Mesendoderm (in vitro differentiated cells): ENCODE results near the gene AGPAT2.

Experiments
- DNase-seq: peaks from one replicate; pipeline ENCODE4 v3.0.0; 2013
- H2AK5ac ChIP-seq: 2 replicates; pipeline ENCODE4 v1.6.1; 2013; ENCODE audit warnings: low read length, inconsistent platforms
- H2BK120ac ChIP-seq: 2 replicates; pipeline ENCODE4 v1.6.1; 2013; ENCODE audit warnings: low read depth, mild to moderate bottlenecking, low read length, moderate library complexity, mixed read lengths
- H2BK15ac ChIP-seq: replicated peaks from 2 replicates; pipeline ENCODE4 v1.6.1; 2013; ENCODE audit warnings: low read depth, mild to moderate bottlenecking, moderate library complexity
- H2BK5ac ChIP-seq: 2 replicates; pipeline ENCODE4 v1.6.1; 2013; ENCODE audit warnings: low read length, inconsistent platforms
- H3K18ac ChIP-seq: 2 replicates; pipeline ENCODE4 v1.6.1; 2013; ENCODE audit warnings: mild to moderate bottlenecking, low read length, mixed read lengths
- H3K23ac ChIP-seq: one replicate; pipeline ENCODE4 v1.6.1; 2013; ENCODE audit warnings: low read length
- H3K27ac ChIP-seq: 2 replicates; pipeline ENCODE4 v1.5.1; 2013; ENCODE audit warnings: low read depth, mild to moderate bottlenecking, inconsistent platforms, low read length, moderate library complexity
- H3K27me3 ChIP-seq: 2 replicates; pipeline ENCODE4 v1.6.1; 2013; ENCODE audit warnings: low read length, control low read depth, mild to moderate bottlenecking, inconsistent platforms; ENCODE audit not compliant: insufficient read depth, poor library complexity
- H3K36me3 ChIP-seq: 2 replicates; pipeline ENCODE4 v1.6.1; 2013; ENCODE audit warnings: low read length, inconsistent platforms; ENCODE audit not compliant: control insufficient read depth, insufficient read depth
- H3K4ac ChIP-seq: one replicate; pipeline ENCODE4 v1.6.1; 2013; ENCODE audit warnings: low read depth, mild to moderate bottlenecking, low read length, moderate library complexity
- H3K4me1 ChIP-seq: 2 replicates; pipeline ENCODE4 v1.6.1; 2013; ENCODE audit warnings: low read depth, low read length, inconsistent platforms; ENCODE audit not compliant: control insufficient read depth
- H3K4me2 ChIP-seq: 2 replicates; pipeline ENCODE4 v1.6.1; 2013; ENCODE audit warnings: low read length
- H3K4me3 ChIP-seq: 2 replicates; pipeline ENCODE4 v1.5.1; 2013; ENCODE audit warnings: mild to moderate bottlenecking, low read length
- H3K56ac ChIP-seq: one replicate; pipeline ENCODE4 v1.6.1; 2013; ENCODE audit warnings: low read length
- H3K79me1 ChIP-seq: 2 replicates; pipeline ENCODE4 v1.6.1; 2013; ENCODE audit warnings: low read length, inconsistent platforms
- H3K79me2 ChIP-seq: 2 replicates; pipeline ENCODE4 v1.6.1; 2013; ENCODE audit warnings: mild to moderate bottlenecking, low read length; ENCODE audit not compliant: control insufficient read depth, insufficient read depth
- H3K9ac ChIP-seq: 2 replicates; pipeline ENCODE4 v1.6.1; 2013; ENCODE audit warnings: low read length, inconsistent platforms
- H4K5ac ChIP-seq: one replicate; pipeline ENCODE4 v1.6.1; 2013; ENCODE audit warnings: low read length
- H4K8ac ChIP-seq: one replicate; pipeline ENCODE4 v1.6.1; 2013; ENCODE audit warnings: low read depth, mild to moderate bottlenecking, control low read depth, low read length, moderate library complexity
- WGBS: extraction: QIAGEN DNeasy Blood & Tissue Kit; methylation state at CpG from one replicate; pipeline ENCODE4 v1.1.7; 2013; ENCODE audit warnings: low lambda C conversion rate, missing lambda C conversion rate; ENCODE audit not compliant: insufficient coverage; ENCODE audit errors: extremely low coverage; 5-methylcytosine and 5-hydroxymethylcytosine counted together

AGPAT2 gene

DNA sequence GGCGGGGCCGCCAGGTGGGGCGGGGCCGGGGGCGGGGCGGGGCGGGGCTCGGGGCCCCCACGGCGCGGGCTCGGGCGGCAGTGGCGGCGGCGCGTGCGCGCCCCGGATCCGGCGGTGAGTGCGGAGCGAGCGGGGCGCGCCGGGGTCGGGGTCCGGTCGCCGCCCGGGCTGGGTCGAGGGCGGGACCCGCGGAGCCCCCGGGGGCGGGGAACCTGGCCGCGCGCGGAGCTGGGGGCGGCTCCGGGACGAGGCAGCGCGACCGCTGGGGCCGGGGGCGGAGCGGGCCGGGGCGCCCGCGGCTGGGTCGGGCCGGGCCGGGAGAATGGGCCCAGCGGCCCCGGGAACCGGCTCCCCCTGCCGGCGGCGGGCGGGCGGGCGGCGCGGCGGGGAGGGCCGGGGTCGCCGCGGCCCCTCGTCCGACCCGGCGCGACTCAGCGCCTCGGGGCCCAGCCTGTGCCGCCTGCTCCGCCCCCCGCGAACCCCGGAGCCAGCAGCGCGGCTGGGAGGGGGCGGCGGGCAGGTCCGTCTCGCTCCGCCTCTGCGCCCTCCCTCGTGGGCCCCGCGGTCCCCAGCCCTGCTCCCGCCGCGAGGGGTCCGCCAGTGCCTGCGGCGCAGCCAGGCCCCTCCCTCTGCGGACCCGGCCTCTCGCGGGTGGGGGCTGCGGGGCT, 21.4 kb downstream of the AGPAT2 start:
- Histone ChIP-seq H2AK5ac (no peak overlapping the region), H3K27ac (no peak overlapping the region), H3K9ac (peak overlapping the region; percentile 53), H3K27me3 (no peaks in the 10 kb centered on the region), H2BK120ac (no peak overlapping the region), H4K8ac (no peak overlapping the region), H3K23ac (no peak overlapping the region), H3K4me2 (peak overlapping the region; percentile 40), H3K36me3 (no peaks in the 10 kb centered on the region), H3K4me1 (no peaks in the 10 kb centered on the region), H2BK5ac (no peak overlapping the region), H4K5ac (no peak overlapping the region), H3K4me3 (no peak overlapping the region), H2BK15ac (no peak overlapping the region), H3K79me1 (no peaks in the 10 kb centered on the region), H3K18ac (no peak overlapping the region), H3K79me2 (no peaks in the 10 kb centered on the region), H3K56ac (peak overlapping the region; percentile 79), H3K4ac (no peak overlapping the region)
- DNase-seq: no peak
- WGBS: no CpG with 5 or more reads among the region's 109 CpGs

- peak overlapping the region; percentile 28 for H3K9ac ChIP-seq
- H2AK5ac ChIP-seq: no peak overlapping the region
- H3K4ac ChIP-seq: no peak overlapping the region
- WGBS: no CpG with 5 or more reads among the region's 49 CpGs
- no peak overlapping the region for H2BK5ac ChIP-seq
- no peak overlapping the region for H3K4me2 ChIP-seq
- no peak overlapping the region for H2BK120ac ChIP-seq
- no peaks in the 10 kb centered on the region for H3K79me2 ChIP-seq
- H3K23ac ChIP-seq: no peak overlapping the region
- H3K4me3 ChIP-seq: no peak overlapping the region
- H3K4me1 ChIP-seq: no peaks in the 10 kb centered on the region
- no peaks in the 10 kb centered on the region for H3K36me3 ChIP-seq
- no peak overlapping the region for H4K8ac ChIP-seq
- no peaks in the 10 kb centered on the region for H3K79me1 ChIP-seq
- no peaks in the 10 kb centered on the region for H3K27me3 ChIP-seq
- peak overlapping the region; percentile 67 for H3K56ac ChIP-seq
- H3K18ac ChIP-seq: no peak overlapping the region
- DNase-seq: peak; percentile 46
- no peak overlapping the region for H4K5ac ChIP-seq
- H2BK15ac ChIP-seq: no peak overlapping the region
- H3K27ac ChIP-seq: no peak overlapping the region
Measured at GRCh38 chr9:136665111-136665703, 22.1 kb downstream of the AGPAT2 start.

GRCh38 chr9:136664000-136664915, 23.0 kb downstream of the AGPAT2 start:
- H2BK5ac ChIP-seq: no peak overlapping the region
- no CpG with 5 or more reads among the region's 27 CpGs for WGBS
- no peak overlapping the region for H4K8ac ChIP-seq
- H3K56ac ChIP-seq: no peak overlapping the region
- H3K18ac ChIP-seq: no peak overlapping the region
- H3K79me1 ChIP-seq: no peaks in the 10 kb centered on the region
- H3K79me2 ChIP-seq: no peaks in the 10 kb centered on the region
- H3K27me3 ChIP-seq: no peaks in the 10 kb centered on the region
- no peak overlapping the region for H3K4ac ChIP-seq
- no peak for DNase-seq
- H3K4me1 ChIP-seq: no peaks in the 10 kb centered on the region
- H3K23ac ChIP-seq: no peak overlapping the region
- no peak overlapping the region for H3K9ac ChIP-seq
- no peaks in the 10 kb centered on the region for H3K36me3 ChIP-seq
- no peak overlapping the region for H3K4me2 ChIP-seq
- no peak overlapping the region for H3K27ac ChIP-seq
- no peak overlapping the region for H2BK120ac ChIP-seq
- no peak overlapping the region for H4K5ac ChIP-seq
- no peak overlapping the region for H2BK15ac ChIP-seq
- H2AK5ac ChIP-seq: no peak overlapping the region
- no peak overlapping the region for H3K4me3 ChIP-seq

DNA sequence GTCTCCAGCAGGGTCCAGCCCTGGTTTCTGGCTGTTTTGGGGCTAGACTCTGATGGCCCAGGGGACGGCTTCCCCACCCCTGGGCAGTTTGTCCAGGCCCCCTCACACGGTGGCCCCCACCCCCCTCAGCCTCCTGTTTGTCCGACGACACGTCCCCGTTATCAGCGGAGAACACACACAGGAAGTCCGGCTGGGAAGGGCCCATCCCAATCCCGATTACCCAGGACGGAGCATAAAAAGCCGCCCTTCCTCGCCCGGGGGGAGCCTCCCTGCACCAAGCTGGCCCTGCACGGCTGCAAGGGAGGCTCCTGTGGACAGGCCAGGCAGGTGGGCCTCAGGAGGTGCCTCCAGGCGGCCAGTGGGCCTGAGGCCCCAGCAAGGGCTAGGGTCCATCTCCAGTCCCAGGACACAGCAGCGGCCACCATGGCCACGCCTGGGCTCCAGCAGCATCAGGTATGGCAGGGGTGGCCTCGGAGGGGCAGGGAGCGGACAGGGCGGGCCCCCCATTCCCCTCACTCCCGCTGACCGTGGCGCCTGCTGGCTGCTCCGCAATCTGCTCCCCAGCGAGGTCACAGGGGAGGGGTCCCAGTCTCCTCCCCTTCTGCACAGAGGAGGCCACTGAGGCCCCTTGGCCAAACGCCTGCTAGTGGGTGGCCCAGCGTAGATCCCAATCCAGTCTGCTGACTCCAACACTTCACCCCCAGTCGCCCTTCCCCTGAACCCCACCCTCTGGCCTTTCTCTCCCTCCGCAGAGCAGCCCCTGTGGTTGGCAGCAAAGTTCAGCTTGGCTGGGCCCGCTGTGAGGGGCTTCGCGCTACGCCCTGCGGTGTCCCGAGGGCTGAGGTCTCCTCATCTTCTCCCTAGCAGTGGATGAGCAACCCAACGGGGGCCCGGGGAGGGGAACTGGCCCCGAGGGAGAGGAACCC, 24.3 kb downstream of the AGPAT2 start, which contains the start of gene EGFL7:
TSS of gene EGFL7 (plus strand) at position 261 of the 926 bp plus-strand sequence. CDS start 5,367 bp downstream, outside the sequence.
- Histone ChIP-seq H4K8ac (no peak within 1 kb of the TSS), H2BK15ac (no peak within 1 kb of the TSS), H2BK120ac (no peak within 1 kb of the TSS), H2AK5ac (no peak within 1 kb of the TSS), H3K36me3 (no peaks in the 10 kb centered on the region), H3K4me3 (no peak within 1 kb of the TSS), H3K79me2 (no peaks in the 10 kb centered on the region), H3K56ac (no peak within 1 kb of the TSS), H3K18ac (no peak within 1 kb of the TSS), H2BK5ac (no peak within 1 kb of the TSS), H3K79me1 (no peaks in the 10 kb centered on the region), H3K4me1 (no peaks in the 10 kb centered on the region), H3K27ac (no peak within 1 kb of the TSS), H3K4ac (no peak within 1 kb of the TSS), H3K9ac (no peak within 1 kb of the TSS), H3K27me3 (no peaks in the 10 kb centered on the region), H4K5ac (no peak within 1 kb of the TSS), H3K4me2 (no peak within 1 kb of the TSS), H3K23ac (no peak within 1 kb of the TSS)
- no peak for DNase-seq
- WGBS: no CpG with 5 or more reads among the region's 38 CpGs

- Histone ChIP-seq H3K36me3 (no peaks in the 10 kb centered on the region), H4K5ac (no peak overlapping the region), H2BK5ac (no peak overlapping the region), H4K8ac (no peak overlapping the region), H3K4me3 (no peak overlapping the region), H3K56ac (no peak overlapping the region), H3K23ac (no peak overlapping the region), H3K79me1 (no peaks in the 10 kb centered on the region), H3K27ac (no peak overlapping the region), H3K9ac (no peak overlapping the region), H3K4ac (no peak overlapping the region), H3K4me1 (no peaks in the 10 kb centered on the region), H2AK5ac (no peak overlapping the region), H3K4me2 (no peak overlapping the region), H2BK15ac (no peak overlapping the region), H3K79me2 (no peaks in the 10 kb centered on the region), H2BK120ac (no peak overlapping the region), H3K18ac (no peak overlapping the region), H3K27me3 (no peaks in the 10 kb centered on the region)
- no CpG with 5 or more reads among the region's 10 CpGs for WGBS
- DNase-seq: no peak
Measured at GRCh38 chr9:136662326-136662655, 25.0 kb downstream of the AGPAT2 start.
